Measurements from ENCODE around the gene TRIM44.
"Not testable (repeated sequence)": the region's sequence is repeated elsewhere in the genome, so short reads cannot be mapped to it uniquely, and the experiment has no call there.

The TRIM44 gene

GRCh38 chr11:35811783-35812182 is 149.2 kb downstream of the TRIM44 start:
- FAIRE-seq: no peak
- no peak for DNase-seq (ENCODE audit: low spot score)

- FAIRE-seq: no peak
- no peak for DNase-seq (ENCODE audit: low spot score)
Measured at GRCh38 chr11:35812828-35813227, 150.3 kb downstream of the TRIM44 start.

GRCh38 chr11:35814081-35814695 is 151.6 kb downstream of the TRIM44 start:
- FAIRE-seq (no peak), DNase-seq (ENCODE audit: low spot score) (no peak)

GRCh38 chr11:35814720-35815305 is 152.2 kb downstream of the TRIM44 start:
- DNase-seq (ENCODE audit: low spot score): no peak

DNA sequence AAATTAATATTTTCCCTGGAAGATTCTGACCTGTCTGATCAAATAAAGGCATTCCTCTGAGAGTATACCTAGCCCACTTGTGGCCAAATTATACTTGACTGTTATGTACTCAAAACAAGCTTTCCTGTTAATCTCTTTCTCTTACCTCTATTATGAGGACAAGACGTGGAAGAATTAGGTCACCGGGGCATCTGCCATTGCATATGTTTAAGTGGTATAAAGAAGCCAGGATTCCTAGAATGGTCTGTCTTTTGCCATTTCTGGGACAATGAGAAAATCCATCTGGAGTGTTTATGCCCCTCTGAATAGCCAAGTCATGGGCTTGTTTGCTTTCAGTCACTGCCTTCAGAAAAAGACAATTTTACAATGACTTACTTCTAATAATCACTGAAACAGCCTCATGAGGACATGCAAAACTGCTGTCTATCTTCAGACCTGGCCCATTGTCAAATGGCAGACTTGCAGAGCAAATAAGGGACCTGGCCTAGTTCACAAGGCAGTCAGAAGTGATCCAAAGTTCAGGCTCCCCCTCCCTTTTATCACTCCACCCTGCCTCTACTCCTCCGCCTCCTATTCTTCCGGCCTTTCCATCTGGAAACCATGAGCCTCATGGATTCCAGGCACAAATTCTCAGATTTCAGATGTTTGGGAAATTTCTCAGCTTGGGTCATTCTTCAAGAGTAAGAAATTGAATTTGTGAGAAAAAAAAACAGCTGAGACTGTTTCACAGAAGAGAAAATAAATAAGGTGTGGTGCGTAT is 153.2 kb downstream of the TRIM44 start:
- DNase-seq (ENCODE audit: low spot score): no peak
- no peak for FAIRE-seq

More at GRCh38 chr11:35814720-35815305, 152.2 kb downstream of the TRIM44 start:
- no peak for FAIRE-seq

GRCh38 chr11:35820614-35821013 is 158.0 kb downstream of the TRIM44 start:
- no peak for DNase-seq (ENCODE audit: low spot score)
- no peak for FAIRE-seq

DNA sequence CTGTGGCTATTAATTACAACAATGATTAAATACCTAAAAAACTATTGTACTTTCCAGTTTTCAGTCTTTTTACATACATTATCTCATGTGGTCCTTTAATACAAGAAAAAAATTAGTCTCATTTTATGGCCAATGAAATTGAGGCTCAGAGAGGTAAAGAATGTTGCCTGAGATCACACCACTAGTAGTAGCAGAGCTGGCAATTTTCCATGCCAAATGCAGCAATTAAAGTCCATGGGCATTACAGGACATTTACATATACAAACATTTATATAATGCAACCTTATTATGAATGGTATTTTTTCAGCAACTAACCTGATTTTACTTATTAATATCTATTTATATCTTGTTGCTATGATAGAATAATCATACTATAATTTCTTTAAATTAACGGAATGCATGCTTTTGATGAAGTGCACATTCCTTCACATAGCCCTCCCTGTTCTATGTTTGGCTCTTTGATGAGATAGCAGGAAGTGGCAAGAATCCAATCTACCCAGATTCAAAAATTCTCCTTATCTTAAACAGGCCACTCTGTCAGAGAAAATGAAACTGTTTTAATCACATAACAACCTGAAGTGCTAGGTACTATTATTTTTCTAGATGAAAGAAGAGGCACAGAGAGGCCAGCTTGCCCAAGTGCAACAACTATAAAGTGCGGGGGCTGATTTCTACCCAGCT is 160.4 kb downstream of the TRIM44 start:
- DNase-seq (ENCODE audit: low spot score): no peak
- no peak for FAIRE-seq

DNA sequence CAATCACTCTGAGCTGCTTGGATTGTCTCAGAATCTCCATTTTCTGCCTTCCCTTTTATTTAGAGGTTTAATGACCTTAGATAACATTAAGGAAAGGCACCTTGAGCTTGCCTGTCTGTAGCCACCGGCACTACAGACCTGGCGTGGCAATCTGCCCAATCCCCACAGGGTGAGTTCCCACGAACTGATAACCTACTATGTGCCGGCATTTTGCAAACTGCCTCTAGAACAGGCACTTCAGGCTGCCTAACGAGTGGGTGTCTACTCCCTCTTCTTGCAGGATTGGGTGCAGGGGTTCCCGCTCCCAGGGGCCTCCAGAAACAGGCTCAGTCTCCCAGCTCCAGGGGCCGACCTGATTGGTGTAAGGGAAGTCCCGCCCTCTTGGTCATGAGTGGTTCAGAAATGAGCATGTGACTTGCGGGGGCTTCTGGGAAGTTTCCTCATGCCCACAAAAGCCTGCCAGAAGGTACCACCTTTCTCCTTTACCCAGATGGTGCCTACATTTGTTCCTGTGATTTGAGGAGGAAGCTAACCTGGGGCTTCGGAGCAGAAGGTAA is 161.2 kb downstream of the TRIM44 start:
- FAIRE-seq: no peak
- no peak for DNase-seq (ENCODE audit: low spot score)

- FAIRE-seq: no peak
- no peak for DNase-seq (ENCODE audit: low spot score)
Measured at GRCh38 chr11:35825386-35825785, 162.8 kb downstream of the TRIM44 start.

DNA sequence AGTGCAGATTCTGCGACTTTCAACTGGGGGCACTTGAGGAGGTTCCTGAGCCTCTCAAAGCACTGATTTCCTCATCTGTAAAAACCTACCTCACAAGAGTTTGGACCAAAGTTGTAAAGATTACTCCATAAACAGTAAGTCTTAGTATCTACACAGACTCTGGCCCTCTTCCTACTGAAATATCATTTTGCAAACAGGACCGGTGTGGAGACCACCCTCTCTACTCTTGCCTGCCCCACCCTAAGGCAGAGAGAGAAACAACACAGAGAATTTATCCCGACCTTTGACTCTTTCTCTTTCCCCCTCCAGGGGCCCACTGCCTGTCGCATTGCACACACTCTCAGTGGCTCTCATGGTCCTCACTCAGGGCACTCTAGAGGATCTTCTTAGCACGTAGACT is 163.4 kb downstream of the TRIM44 start:
- no peak for FAIRE-seq
- DNase-seq (ENCODE audit: low spot score): no peak

- no peak for FAIRE-seq
- no peak for DNase-seq (ENCODE audit: low spot score)
Measured at GRCh38 chr11:35826949-35827348, 164.4 kb downstream of the TRIM44 start.

DNA sequence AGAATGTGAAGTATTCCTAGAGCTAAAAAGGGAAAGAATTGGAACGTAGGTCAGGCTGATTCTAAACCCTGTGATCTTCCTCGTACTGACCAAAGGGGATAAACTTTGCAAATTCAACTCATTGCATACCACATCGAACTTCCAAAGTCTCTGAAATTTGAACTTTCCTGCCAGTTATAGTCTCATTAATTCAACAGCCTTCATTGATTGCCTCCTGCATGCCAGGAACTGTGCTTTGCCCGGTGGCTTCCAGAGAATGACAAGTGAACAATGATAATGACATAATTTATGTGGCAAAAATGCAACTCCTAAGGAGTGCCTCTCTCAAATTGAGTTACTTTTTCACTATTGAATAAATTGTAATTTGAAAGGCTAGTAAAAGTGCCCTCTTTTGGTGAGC is 173.6 kb downstream of the TRIM44 start:
- no peak for FAIRE-seq
- no peak for DNase-seq (ENCODE audit: low spot score)

DNA sequence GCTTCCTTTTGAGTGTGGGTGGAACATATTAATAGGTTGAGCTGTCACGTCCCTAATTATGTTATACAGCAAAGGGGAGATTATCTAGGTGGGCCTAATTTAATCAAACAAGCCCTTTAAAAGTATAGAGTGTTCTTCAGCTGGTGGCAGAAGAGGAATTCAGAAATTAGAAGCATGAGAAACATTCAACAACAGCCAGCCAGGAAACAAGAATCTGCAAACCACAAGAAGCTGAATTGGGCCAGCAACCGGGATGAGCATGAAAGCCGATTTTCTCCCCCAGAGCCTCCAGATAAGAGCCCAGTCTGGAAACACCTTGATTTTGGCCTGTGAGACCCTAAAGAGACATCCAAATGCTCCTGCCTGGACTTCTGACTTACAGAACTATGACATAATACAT is 175.5 kb downstream of the TRIM44 start:
- FAIRE-seq (no peak), DNase-seq (ENCODE audit: low spot score) (no peak)

GRCh38 chr11:35838697-35839367 is 176.3 kb downstream of the TRIM44 start:
- not testable (repeated sequence) for FAIRE-seq; DNase-seq (ENCODE audit: low spot score)

- FAIRE-seq: no peak
- no peak for DNase-seq (ENCODE audit: low spot score)
Measured at GRCh38 chr11:35839368-35840161, 177.0 kb downstream of the TRIM44 start.

- DNase-seq (ENCODE audit: low spot score) (no peak), FAIRE-seq (no peak)
Measured at GRCh38 chr11:35841733-35842132, 179.2 kb downstream of the TRIM44 start.

DNA sequence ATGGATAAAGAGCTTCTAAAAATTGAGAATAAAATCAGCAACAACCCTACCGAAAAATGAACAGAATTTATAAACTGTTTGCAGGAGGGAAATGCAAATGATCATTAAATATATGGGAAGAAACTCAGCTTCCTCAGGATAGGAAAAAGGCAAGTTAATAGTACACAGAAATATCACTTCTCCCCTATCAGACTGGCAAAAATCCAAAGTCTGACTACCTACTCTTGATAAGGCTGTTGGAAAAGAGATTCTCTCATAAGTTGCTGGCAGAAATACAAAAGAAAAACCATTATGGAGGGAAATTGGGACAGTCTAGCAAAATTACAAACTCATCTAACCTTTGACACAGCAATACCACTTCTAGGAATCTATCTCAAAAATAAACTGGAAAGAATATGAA is 180.4 kb downstream of the TRIM44 start:
- FAIRE-seq (no peak), DNase-seq (ENCODE audit: low spot score) (no peak)

DNA sequence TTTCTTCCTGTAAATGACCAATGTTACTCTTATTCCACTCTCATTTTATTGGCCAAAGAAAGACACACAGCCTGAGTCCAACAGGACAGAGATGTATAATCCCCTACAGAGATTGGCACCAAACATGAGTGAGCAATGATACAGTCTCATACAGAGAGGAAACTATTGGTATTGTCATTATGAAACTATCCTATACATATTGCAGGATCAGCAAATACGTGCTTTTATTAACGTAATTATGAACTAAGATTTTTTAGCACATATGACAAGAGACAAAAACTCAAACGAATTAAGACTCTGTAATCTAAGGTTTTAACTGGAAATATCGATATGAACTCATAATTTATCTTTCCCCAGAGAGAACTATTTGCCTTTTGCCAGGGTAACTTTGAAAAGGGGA is 182.0 kb downstream of the TRIM44 start:
- DNase-seq (ENCODE audit: low spot score) (no peak), FAIRE-seq (no peak)

DNA sequence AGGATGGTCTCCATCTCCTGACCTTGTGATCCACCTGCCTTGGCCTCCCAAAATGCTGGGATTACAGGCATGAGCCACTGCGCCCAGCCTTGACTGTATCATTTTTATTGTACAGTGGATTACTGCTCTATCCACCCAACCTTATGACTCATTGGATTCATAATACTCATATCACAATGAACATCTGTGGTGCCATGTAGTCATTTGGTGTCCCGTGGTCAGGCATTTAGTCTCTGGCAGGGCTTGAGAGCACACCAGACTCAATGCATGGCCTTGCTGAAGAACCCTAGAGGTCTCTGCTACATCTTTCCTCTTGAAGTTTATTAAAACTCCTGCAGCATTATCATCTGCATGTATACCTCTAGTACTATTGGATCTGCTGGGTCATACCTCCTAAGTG is 183.3 kb downstream of the TRIM44 start:
- FAIRE-seq (no peak), DNase-seq (ENCODE audit: low spot score) (no peak)

GRCh38 chr11:35846874-35847273 is 184.3 kb downstream of the TRIM44 start:
- no peak for FAIRE-seq
- DNase-seq (ENCODE audit: low spot score): no peak
